Measurements from ENCODE around the gene CES4A.
"Not testable (repeated sequence)": the region's sequence is repeated elsewhere in the genome, so short reads cannot be mapped to it uniquely, and the experiment has no call there.

DNA sequence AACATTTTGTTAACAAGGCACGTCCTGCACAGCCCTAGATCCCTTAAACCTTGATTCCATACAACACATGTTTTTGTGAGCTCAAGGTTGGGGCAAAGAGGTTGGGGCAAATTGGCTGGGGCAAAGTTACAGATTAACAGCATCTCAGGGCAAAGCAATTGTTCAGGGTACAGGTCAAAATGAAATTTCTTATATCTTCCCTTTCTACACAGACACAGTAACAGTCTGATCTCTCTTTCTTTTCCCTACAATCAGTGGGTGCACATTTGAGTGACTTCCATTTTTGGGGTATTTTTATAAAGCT lies 32.3 kb upstream of the CES4A start:
- not testable (repeated sequence) for TF ChIP-seq SMAD4 (CRISPR knock-in tag; IDR thresholded peaks at IDR 0.05); MXD4 (CRISPR knock-in tag; IDR thresholded peaks at IDR 0.05; ENCODE audit: borderline replicate concordance); ELF4 (CRISPR knock-in tag; IDR thresholded peaks at IDR 0.05; ENCODE audit: low read depth); MYBL2 (CRISPR knock-in tag; IDR thresholded peaks at IDR 0.05)
- TF ChIP-seq, protein P1, sequence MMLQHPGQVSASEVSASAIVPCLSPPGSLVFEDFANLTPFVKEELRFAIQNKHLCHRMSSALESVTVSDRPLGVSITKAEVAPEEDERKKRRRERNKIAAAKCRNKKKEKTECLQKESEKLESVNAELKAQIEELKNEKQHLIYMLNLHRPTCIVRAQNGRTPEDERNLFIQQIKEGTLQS (CRISPR knock-in tag; conservative IDR thresholded peaks at IDR 0.05) = not testable (repeated sequence)
- TF ChIP-seq, protein P2, sequence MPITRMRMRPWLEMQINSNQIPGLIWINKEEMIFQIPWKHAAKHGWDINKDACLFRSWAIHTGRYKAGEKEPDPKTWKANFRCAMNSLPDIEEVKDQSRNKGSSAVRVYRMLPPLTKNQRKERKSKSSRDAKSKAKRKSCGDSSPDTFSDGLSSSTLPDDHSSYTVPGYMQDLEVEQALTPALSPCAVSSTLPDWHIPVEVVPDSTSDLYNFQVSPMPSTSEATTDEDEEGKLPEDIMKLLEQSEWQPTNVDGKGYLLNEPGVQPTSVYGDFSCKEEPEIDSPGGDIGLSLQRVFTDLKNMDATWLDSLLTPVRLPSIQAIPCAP (CRISPR knock-in tag; IDR thresholded peaks at IDR 0.05) = not testable (repeated sequence)
- TF ChIP-seq, protein P3, sequence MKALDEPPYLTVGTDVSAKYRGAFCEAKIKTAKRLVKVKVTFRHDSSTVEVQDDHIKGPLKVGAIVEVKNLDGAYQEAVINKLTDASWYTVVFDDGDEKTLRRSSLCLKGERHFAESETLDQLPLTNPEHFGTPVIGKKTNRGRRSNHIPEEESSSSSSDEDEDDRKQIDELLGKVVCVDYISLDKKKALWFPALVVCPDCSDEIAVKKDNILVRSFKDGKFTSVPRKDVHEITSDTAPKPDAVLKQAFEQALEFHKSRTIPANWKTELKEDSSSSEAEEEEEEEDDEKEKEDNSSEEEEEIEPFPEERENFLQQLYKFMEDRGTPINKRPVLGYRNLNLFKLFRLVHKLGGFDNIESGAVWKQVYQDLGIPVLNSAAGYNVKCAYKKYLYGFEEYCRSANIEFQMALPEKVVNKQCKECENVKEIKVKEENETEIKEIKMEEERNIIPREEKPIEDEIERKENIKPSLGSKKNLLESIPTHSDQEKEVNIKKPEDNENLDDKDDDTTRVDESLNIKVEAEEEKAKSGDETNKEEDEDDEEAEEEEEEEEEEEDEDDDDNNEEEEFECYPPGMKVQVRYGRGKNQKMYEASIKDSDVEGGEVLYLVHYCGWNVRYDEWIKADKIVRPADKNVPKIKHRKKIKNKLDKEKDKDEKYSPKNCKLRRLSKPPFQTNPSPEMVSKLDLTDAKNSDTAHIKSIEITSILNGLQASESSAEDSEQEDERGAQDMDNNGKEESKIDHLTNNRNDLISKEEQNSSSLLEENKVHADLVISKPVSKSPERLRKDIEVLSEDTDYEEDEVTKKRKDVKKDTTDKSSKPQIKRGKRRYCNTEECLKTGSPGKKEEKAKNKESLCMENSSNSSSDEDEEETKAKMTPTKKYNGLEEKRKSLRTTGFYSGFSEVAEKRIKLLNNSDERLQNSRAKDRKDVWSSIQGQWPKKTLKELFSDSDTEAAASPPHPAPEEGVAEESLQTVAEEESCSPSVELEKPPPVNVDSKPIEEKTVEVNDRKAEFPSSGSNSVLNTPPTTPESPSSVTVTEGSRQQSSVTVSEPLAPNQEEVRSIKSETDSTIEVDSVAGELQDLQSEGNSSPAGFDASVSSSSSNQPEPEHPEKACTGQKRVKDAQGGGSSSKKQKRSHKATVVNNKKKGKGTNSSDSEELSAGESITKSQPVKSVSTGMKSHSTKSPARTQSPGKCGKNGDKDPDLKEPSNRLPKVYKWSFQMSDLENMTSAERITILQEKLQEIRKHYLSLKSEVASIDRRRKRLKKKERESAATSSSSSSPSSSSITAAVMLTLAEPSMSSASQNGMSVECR (CRISPR knock-in tag; IDR thresholded peaks at IDR 0.05; ENCODE audit: borderline replicate concordance) = not testable (repeated sequence)
- TF ChIP-seq, protein P4, sequence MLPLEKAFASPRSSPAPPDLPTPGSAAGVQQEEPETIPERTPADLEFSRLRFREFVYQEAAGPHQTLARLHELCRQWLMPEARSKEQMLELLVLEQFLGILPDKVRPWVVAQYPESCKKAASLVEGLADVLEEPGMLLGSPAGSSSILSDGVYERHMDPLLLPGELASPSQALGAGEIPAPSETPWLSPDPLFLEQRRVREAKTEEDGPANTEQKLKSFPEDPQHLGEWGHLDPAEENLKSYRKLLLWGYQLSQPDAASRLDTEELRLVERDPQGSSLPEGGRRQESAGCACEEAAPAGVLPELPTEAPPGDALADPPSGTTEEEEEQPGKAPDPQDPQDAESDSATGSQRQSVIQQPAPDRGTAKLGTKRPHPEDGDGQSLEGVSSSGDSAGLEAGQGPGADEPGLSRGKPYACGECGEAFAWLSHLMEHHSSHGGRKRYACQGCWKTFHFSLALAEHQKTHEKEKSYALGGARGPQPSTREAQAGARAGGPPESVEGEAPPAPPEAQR (CRISPR knock-in tag; IDR thresholded peaks at IDR 0.05) = not testable (repeated sequence)
- TF ChIP-seq, protein P5, sequence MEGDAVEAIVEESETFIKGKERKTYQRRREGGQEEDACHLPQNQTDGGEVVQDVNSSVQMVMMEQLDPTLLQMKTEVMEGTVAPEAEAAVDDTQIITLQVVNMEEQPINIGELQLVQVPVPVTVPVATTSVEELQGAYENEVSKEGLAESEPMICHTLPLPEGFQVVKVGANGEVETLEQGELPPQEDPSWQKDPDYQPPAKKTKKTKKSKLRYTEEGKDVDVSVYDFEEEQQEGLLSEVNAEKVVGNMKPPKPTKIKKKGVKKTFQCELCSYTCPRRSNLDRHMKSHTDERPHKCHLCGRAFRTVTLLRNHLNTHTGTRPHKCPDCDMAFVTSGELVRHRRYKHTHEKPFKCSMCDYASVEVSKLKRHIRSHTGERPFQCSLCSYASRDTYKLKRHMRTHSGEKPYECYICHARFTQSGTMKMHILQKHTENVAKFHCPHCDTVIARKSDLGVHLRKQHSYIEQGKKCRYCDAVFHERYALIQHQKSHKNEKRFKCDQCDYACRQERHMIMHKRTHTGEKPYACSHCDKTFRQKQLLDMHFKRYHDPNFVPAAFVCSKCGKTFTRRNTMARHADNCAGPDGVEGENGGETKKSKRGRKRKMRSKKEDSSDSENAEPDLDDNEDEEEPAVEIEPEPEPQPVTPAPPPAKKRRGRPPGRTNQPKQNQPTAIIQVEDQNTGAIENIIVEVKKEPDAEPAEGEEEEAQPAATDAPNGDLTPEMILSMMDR (IDR thresholded peaks at IDR 0.05) = not testable (repeated sequence)

Data from WTC11 (cell line).